AG08396 (cell line): ENCODE measurements around the gene MRPL12.
"Not testable (repeated sequence)": the region's sequence is repeated elsewhere in the genome, so short reads cannot be mapped to it uniquely, and the experiment has no call there.

Experiments
- DNase-seq: peaks from one replicate; pipeline ENCODE4 v3.0.0; 2012; ENCODE audit warnings: low spot score, mixed read lengths

MRPL12 gene

GRCh38 chr17:81702934-81703746 lies at the start of gene MRPL12:
Gene MRPL12, plus strand, starts transcription at chr17:81703367. Its CDS starts 135 bp downstream, at chr17:81703502.
- DNase-seq: peak; percentile 98

- DNase-seq: no peak
Observed at GRCh38 chr17:81655378-81656117, 47.6 kb upstream of the MRPL12 start.

GRCh38 chr17:81656118-81656743 lies 46.9 kb upstream of the MRPL12 start, which contains the start of gene PDE6G:
Gene PDE6G, minus strand, starts transcription at chr17:81656542. Its CDS starts 3,237 bp downstream, at chr17:81653305.
- DNase-seq: no peak

- no peak for DNase-seq
Observed at GRCh38 chr17:81656835-81657234, 46.3 kb upstream of the MRPL12 start.

- DNase-seq: no peak
Observed at GRCh38 chr17:81659038-81659437, 44.1 kb upstream of the MRPL12 start.

GRCh38 chr17:81660441-81660840 lies 42.7 kb upstream of the MRPL12 start:
- no peak for DNase-seq

GRCh38 chr17:81662002-81662401 lies 41.2 kb upstream of the MRPL12 start:
- no peak for DNase-seq

- no peak for DNase-seq
Observed at GRCh38 chr17:81664051-81664470, 39.1 kb upstream of the MRPL12 start.

- DNase-seq: no peak
Observed at GRCh38 chr17:81665205-81666091, 37.7 kb upstream of the MRPL12 start.

- no peak for DNase-seq
Observed at GRCh38 chr17:81666092-81666341, 37.1 kb upstream of the MRPL12 start.

- peak; percentile 99 for DNase-seq
Observed at GRCh38 chr17:81666342-81667191, 36.6 kb upstream of the MRPL12 start, which contains the start of the genes CCDC137 and OXLD1. Gene CCDC137, plus strand, starts transcription at chr17:81666737. Its CDS starts 30 bp downstream, at chr17:81666767. Gene OXLD1, minus strand, starts transcription at chr17:81666605. Its CDS starts 28 bp downstream, at chr17:81666577.

GRCh38 chr17:81667754-81668153 lies 35.4 kb upstream of the MRPL12 start:
- no peak for DNase-seq

GRCh38 chr17:81672504-81672903 lies 30.7 kb upstream of the MRPL12 start:
- no peak for DNase-seq

GRCh38 chr17:81672954-81673353 lies 30.2 kb upstream of the MRPL12 start:
- no peak for DNase-seq

- DNase-seq: no peak
Observed at GRCh38 chr17:81673561-81674258, 29.5 kb upstream of the MRPL12 start.

- not testable (repeated sequence) for DNase-seq
Observed at GRCh38 chr17:81675515-81676221, 27.5 kb upstream of the MRPL12 start.

- no peak for DNase-seq
Observed at GRCh38 chr17:81676906-81677305, 26.3 kb upstream of the MRPL12 start.

GRCh38 chr17:81680150-81680549 lies 23.0 kb upstream of the MRPL12 start:
- DNase-seq: no peak

- no peak for DNase-seq
Observed at GRCh38 chr17:81681672-81682071, 21.5 kb upstream of the MRPL12 start.
